H9 (cell line): Measurements from ENCODE around the gene PLOD1. TPM values are rescaled to one million over a fixed set of nuclear protein-coding genes. Genes with fewer than 3 reads are reported as not detected.

ENCODE experiments used
- DNase-seq: peaks from one replicate; pipeline ENCODE4 v3.0.0-alpha.2; 2017
- H2AFZ ChIP-seq: one replicate; pipeline ENCODE4 v1.6.1; 2013; ENCODE audit warnings: mild to moderate bottlenecking, low read length, control low read depth, moderate library complexity
- H2AK5ac ChIP-seq: 2 replicates; pipeline ENCODE4 v1.6.1; 2013; ENCODE audit warnings: low read length, control low read depth, mixed read lengths; ENCODE audit not compliant: insufficient read length
- H2BK120ac ChIP-seq: one replicate; pipeline ENCODE4 v1.6.1; 2013; ENCODE audit warnings: low read depth, mild to moderate bottlenecking, low read length, control low read depth, inconsistent platforms; ENCODE audit not compliant: poor library complexity, severe bottlenecking
- H2BK12ac ChIP-seq: 2 replicates; pipeline ENCODE4 v1.6.1; 2013; ENCODE audit warnings: low read length, control low read depth, mixed read lengths, low read depth; ENCODE audit not compliant: insufficient read length
- H2BK15ac ChIP-seq: 2 replicates; pipeline ENCODE4 v1.6.1; 2013; ENCODE audit warnings: low read depth, low read length, control low read depth
- H2BK20ac ChIP-seq: one replicate; pipeline ENCODE4 v1.6.1; 2013; ENCODE audit warnings: low read depth, mild to moderate bottlenecking, low read length, control low read depth, inconsistent platforms; ENCODE audit not compliant: poor library complexity, severe bottlenecking
- H2BK5ac ChIP-seq: 2 replicates; pipeline ENCODE4 v1.6.1; 2013; ENCODE audit warnings: low read length, control low read depth, mixed read lengths; ENCODE audit not compliant: insufficient read length
- H3K14ac ChIP-seq: 2 replicates; pipeline ENCODE4 v1.6.1; 2013; ENCODE audit warnings: low read length, control low read depth; ENCODE audit not compliant: insufficient read depth
- H3K18ac ChIP-seq: 2 replicates; pipeline ENCODE4 v1.6.1; 2013; ENCODE audit warnings: low read depth, mild to moderate bottlenecking, mixed read lengths, low read length, control low read depth; ENCODE audit not compliant: insufficient read length
- H3K23ac ChIP-seq: 2 replicates; pipeline ENCODE4 v1.6.1; 2013; ENCODE audit warnings: low read length, control low read depth, mixed read lengths, low read depth; ENCODE audit not compliant: insufficient read length
- H3K23me2 ChIP-seq: 2 replicates; pipeline ENCODE4 v1.6.1; 2013; ENCODE audit warnings: low read depth, mild to moderate bottlenecking, mixed read lengths, low read length, control low read depth; ENCODE audit not compliant: insufficient read length, poor library complexity, severe bottlenecking
- H3K27ac ChIP-seq: 2 replicates; pipeline ENCODE4 v1.5.1; 2013; ENCODE audit warnings: low read length, control low read depth, mixed read lengths, low read depth; ENCODE audit not compliant: insufficient read length
- H3K27me3 ChIP-seq: 2 replicates; pipeline ENCODE4 v1.6.1; 2013; ENCODE audit warnings: low read length, control low read depth, inconsistent platforms; ENCODE audit not compliant: insufficient read depth
- H3K4ac ChIP-seq: 2 replicates; pipeline ENCODE4 v1.6.1; 2013; ENCODE audit warnings: low read depth, mild to moderate bottlenecking, control low read depth, inconsistent platforms, low read length, moderate library complexity
- H3K4me1 ChIP-seq: 2 replicates; pipeline ENCODE4 v1.6.1; 2013; ENCODE audit warnings: low read length, control low read depth, inconsistent platforms; ENCODE audit not compliant: insufficient read depth
- H3K4me2 ChIP-seq: 2 replicates; pipeline ENCODE4 v1.6.1; 2013; ENCODE audit warnings: low read length, control low read depth, mixed read lengths; ENCODE audit not compliant: insufficient read length, insufficient read depth
- H3K56ac ChIP-seq: 2 replicates; pipeline ENCODE4 v1.6.1; 2013; ENCODE audit warnings: low read depth, mild to moderate bottlenecking, mixed read lengths, low read length, control low read depth; ENCODE audit not compliant: insufficient read length
- H3K79me1 ChIP-seq: 2 replicates; pipeline ENCODE4 v1.6.1; 2013; ENCODE audit warnings: low read depth, mild to moderate bottlenecking, moderate library complexity, low read length, control low read depth, inconsistent platforms; ENCODE audit not compliant: insufficient read depth, poor library complexity, severe bottlenecking
- H3K79me2 ChIP-seq: 2 replicates; pipeline ENCODE4 v1.6.1; 2013; ENCODE audit warnings: low read length, control low read depth, inconsistent platforms; ENCODE audit not compliant: insufficient read depth
- H3K9ac ChIP-seq: 2 replicates; pipeline ENCODE4 v1.6.1; 2013; ENCODE audit warnings: low read length, control low read depth, mixed read lengths; ENCODE audit not compliant: insufficient read length; ENCODE audit errors: extremely low read depth
- H3K9me3 ChIP-seq: one replicate; pipeline ENCODE4 v1.6.1; 2013; ENCODE audit warnings: low read depth, low read length, inconsistent platforms; ENCODE audit not compliant: control insufficient read depth
- H3T11ph ChIP-seq: one replicate; pipeline ENCODE4 v1.6.1; 2013; ENCODE audit warnings: mild to moderate bottlenecking, low read length, control low read depth, inconsistent platforms
- H4K20me1 ChIP-seq: one replicate; pipeline ENCODE4 v1.6.1; 2013; ENCODE audit not compliant: control insufficient read depth, insufficient read length, insufficient read depth
- H4K5ac ChIP-seq: 2 replicates; pipeline ENCODE4 v1.6.1; 2013; ENCODE audit warnings: low read depth, mild to moderate bottlenecking, mixed read lengths, low read length, control low read depth; ENCODE audit not compliant: insufficient read length
- H4K8ac ChIP-seq: replicated peaks from 2 replicates; pipeline ENCODE4 v1.6.1; 2013; ENCODE audit warnings: low read length, control low read depth, mixed read lengths, low read depth; ENCODE audit not compliant: insufficient read length
- H4K91ac ChIP-seq: 2 replicates; pipeline ENCODE4 v1.6.1; 2013; ENCODE audit warnings: low read depth, mild to moderate bottlenecking, moderate library complexity, mixed read lengths, low read length, control low read depth; ENCODE audit not compliant: insufficient read length
- H3K27ac Mint-ChIP-seq, 3 experiments: 2 replicates in 2 of 3; 3 replicates in 1 of 3; pipeline ENCODE4 v1.8.0; 2020 to 2021; ENCODE audit warnings: mixed read lengths in 3 of 3, mild to moderate bottlenecking in 1 of 3, moderate library complexity in 1 of 3
- H3K27me3 Mint-ChIP-seq: 2 replicates; pipeline ENCODE4 v1.8.0; 2021; ENCODE audit warnings: low read depth, mild to moderate bottlenecking, moderate library complexity, mixed read lengths
- H3K36me3 Mint-ChIP-seq, 3 experiments: 2 replicates in 2 of 3; 3 replicates in 1 of 3; pipeline ENCODE4 v1.8.0; 2020 to 2021; ENCODE audit warnings: low read depth in 3 of 3, mixed read lengths in 3 of 3; ENCODE audit not compliant: insufficient read depth in 1 of 3
- H3K4me1 Mint-ChIP-seq, 2 experiments: 2 replicates each; pipeline ENCODE4 v1.8.0; 2020; ENCODE audit warnings: mixed read lengths in 2 of 2
- H3K4me3 Mint-ChIP-seq, 2 experiments: 2 replicates in 1 of 2; 3 replicates in 1 of 2; pipeline ENCODE4 v1.8.0; 2020 to 2021; ENCODE audit warnings: mild to moderate bottlenecking in 2 of 2, mixed read lengths in 2 of 2, moderate library complexity in 1 of 2
- H3K9me3 Mint-ChIP-seq, 2 experiments: 2 replicates in 1 of 2; 3 replicates in 1 of 2; pipeline ENCODE4 v1.8.0; 2020; ENCODE audit warnings: mild to moderate bottlenecking in 2 of 2, mixed read lengths in 2 of 2, moderate library complexity in 1 of 2
- WGBS: extraction: QIAGEN DNeasy Blood & Tissue Kit; methylation state at CpG from one replicate; pipeline ENCODE4 v1.1.7; 2013; ENCODE audit warnings: missing lambda C conversion rate, low lambda C conversion rate, mixed read lengths; ENCODE audit not compliant: insufficient read length; ENCODE audit errors: extremely low coverage; 5-methylcytosine and 5-hydroxymethylcytosine counted together
- total RNA-seq: library from RNA; stranded (reverse); gene quantifications from 2 replicates; pipeline ENCODE4 v1.2.1, GENCODE V29; 2021
- TF ChIP-seq, protein P1 (sequence below): fragments of 200-600 bp; sonication (generic); conservative IDR thresholded peaks from 3 replicates; pipeline ENCODE4 v1.8.0; 2021; ENCODE audit warnings: antibody characterized with exemption, mild to moderate bottlenecking

Gene PLOD1
- total RNA-seq, 1 experiment from 2014 or later: 57.0 TPM

DNA sequence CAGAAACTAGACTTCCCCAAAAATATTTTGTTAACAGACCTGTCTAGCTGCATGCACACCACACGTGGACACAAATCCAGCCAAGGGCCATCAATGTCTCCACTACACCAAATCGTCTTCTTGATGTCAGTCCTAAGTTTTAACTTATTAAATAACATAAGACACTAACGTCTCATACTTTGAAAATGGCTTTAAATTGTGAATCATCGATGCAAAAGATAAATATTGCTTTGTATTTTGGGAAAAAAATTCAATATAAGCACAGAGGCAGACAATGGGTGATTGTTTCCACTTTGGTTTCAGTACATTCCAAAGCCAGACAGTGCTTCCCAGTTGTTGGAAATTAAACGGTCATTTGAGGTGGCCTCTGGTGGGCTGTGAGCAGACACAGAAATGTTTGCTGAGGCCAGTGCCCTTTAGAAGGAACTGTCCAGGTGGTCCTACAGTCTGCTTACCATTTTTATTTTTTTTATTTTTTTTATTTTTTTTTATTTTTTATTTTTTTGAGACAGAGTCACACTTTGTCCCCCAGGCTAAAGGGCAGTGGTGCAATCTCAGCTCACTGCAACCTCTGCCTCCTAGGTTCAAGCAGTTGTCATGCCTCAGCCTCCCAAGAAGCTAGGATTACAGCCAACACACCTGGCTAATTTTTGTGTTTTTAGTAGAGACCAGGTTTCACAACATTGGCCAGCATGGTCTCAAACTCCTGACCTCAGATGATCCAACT is 6.5 kb upstream of the PLOD1 start:
- WGBS: no CpG with 5 or more reads among the region's 5 CpGs
- H3K4me2 ChIP-seq: no peak overlapping the region

More for the DNA sequence above, 6.5 kb upstream of the PLOD1 start:
- peaks cover 23 to 31% of the 10 kb centered on the region in 2 experiments for H3K4me1 Mint-ChIP-seq
- H4K8ac ChIP-seq: no peak overlapping the region
- no peak overlapping the region for H3K18ac ChIP-seq
- H3K4me3 Mint-ChIP-seq: peak overlapping the region in 1 of 2 experiments; percentile 57; a peak in 1 of 5 replicates
- H4K20me1 ChIP-seq: peaks cover 2% of the 10 kb centered on the region
- H2AK5ac ChIP-seq: no peak overlapping the region
- H3K9me3 Mint-ChIP-seq: no peaks in the 10 kb centered on the region; a peak in 2 of 5 replicates
- no peaks in the 10 kb centered on the region; the same call in 1 of the 2 replicates for H3K27me3 Mint-ChIP-seq
- no peak overlapping the region for H4K91ac ChIP-seq
- H3T11ph ChIP-seq: no peak overlapping the region
- no peaks in the 10 kb centered on the region for H3K9me3 ChIP-seq
- no peak for DNase-seq
- H2BK5ac ChIP-seq: no peak overlapping the region
- H3K79me2 ChIP-seq: peaks cover 9% of the 10 kb centered on the region; the same call in 1 of the 2 replicates
- H3K79me1 ChIP-seq: peaks cover 3% of the 10 kb centered on the region
- no peak overlapping the region for H3K23ac ChIP-seq
- H3K56ac ChIP-seq: no peak overlapping the region
- H3K9ac ChIP-seq: no peak overlapping the region
- H3K4ac ChIP-seq: no peak overlapping the region
- no peak overlapping the region for H2BK15ac ChIP-seq
- H3K27ac Mint-ChIP-seq: no peak overlapping the region
- H3K27ac ChIP-seq: no peak overlapping the region
- peaks cover 9 to 20% (median 19%) of the 10 kb centered on the region in 3 experiments; a peak in 6 of 7 replicates for H3K36me3 Mint-ChIP-seq
- peaks cover 6% of the 10 kb centered on the region; the same call in 1 of the 2 replicates for H3K4me1 ChIP-seq
- H3K23me2 ChIP-seq: peaks cover 6% of the 10 kb centered on the region
- H2BK20ac ChIP-seq: no peak overlapping the region
- H3K27me3 ChIP-seq: no peaks in the 10 kb centered on the region
- no peak overlapping the region for H2BK120ac ChIP-seq
- no peak overlapping the region for H2AFZ ChIP-seq
- no peak overlapping the region for H3K14ac ChIP-seq
- H2BK12ac ChIP-seq: no peak overlapping the region
- no peak overlapping the region for H4K5ac ChIP-seq
- TF ChIP-seq, protein P1, sequence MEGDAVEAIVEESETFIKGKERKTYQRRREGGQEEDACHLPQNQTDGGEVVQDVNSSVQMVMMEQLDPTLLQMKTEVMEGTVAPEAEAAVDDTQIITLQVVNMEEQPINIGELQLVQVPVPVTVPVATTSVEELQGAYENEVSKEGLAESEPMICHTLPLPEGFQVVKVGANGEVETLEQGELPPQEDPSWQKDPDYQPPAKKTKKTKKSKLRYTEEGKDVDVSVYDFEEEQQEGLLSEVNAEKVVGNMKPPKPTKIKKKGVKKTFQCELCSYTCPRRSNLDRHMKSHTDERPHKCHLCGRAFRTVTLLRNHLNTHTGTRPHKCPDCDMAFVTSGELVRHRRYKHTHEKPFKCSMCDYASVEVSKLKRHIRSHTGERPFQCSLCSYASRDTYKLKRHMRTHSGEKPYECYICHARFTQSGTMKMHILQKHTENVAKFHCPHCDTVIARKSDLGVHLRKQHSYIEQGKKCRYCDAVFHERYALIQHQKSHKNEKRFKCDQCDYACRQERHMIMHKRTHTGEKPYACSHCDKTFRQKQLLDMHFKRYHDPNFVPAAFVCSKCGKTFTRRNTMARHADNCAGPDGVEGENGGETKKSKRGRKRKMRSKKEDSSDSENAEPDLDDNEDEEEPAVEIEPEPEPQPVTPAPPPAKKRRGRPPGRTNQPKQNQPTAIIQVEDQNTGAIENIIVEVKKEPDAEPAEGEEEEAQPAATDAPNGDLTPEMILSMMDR: no peak
